GM12892 (cell line): Measurements from ENCODE around the gene SMIM35. TPM values are rescaled to one million over a fixed set of nuclear protein-coding genes. Genes with fewer than 3 reads are reported as not detected.
A peak's percentile ranks its signal among the peaks of the same experiment; 100 is the strongest.

Experiments used
- DNase-seq: peaks from one replicate; pipeline ENCODE4 v3.0.0; 2011; ENCODE audit not compliant: insufficient read length
- FAIRE-seq: peaks from 2 replicates; lab custom pipeline; 2011; peaks lifted over from hg19 to GRCh38; lab: Jason Lieb, UNC
- POLR2A ChIP-seq: IDR thresholded peaks from 2 replicates; pipeline ENCODE4 v1.6.1; 2011; ENCODE audit warnings: low read depth, low read length, control low read depth
- POLR2AphosphoS5 ChIP-seq: IDR thresholded peaks from 2 replicates; pipeline ENCODE4 v1.6.1; 2011; ENCODE audit warnings: low read depth, low read length, control low read depth
- TAF1 ChIP-seq: IDR thresholded peaks from 2 replicates; pipeline ENCODE4 v1.6.1; 2011; ENCODE audit warnings: low read depth, mild to moderate bottlenecking, control low read depth, low read length, borderline replicate concordance
- polyA plus RNA-seq: library from polyadenylated mRNA; unstranded; fragments of >200 nt; gene quantifications from one replicate; pipeline ENCODE4 v1.2.1, GENCODE V29; 2012; ENCODE audit warnings: missing spikeins, inconsistent platforms; ENCODE audit not compliant: missing spikeins

SMIM35 gene
- not detected for polyA plus RNA-seq

GRCh38 chr11:118086913-118087768 lies at the start of gene SMIM35:
TSS of gene SMIM35 (minus strand) at chr11:118086963. CDS start at chr11:118086757, 206 bp downstream.
- no peak for FAIRE-seq
- no peak for DNase-seq
- no peak for TF ChIP-seq TAF1
- no peak for TF ChIP-seq POLR2AphosphoS5
- no peak for TF ChIP-seq POLR2A

- FAIRE-seq (no peak), DNase-seq (no peak)
- no peak for TF ChIP-seq POLR2A
- TF ChIP-seq POLR2AphosphoS5: no peak
- no peak for TF ChIP-seq TAF1
These were observed 49.6 kb upstream of the SMIM35 start for GRCh38 chr11:118136341-118136740.

GRCh38 chr11:118135796-118136165 lies 49.0 kb upstream of the SMIM35 start:
- TF ChIP-seq POLR2AphosphoS5: no peak
- no peak for TF ChIP-seq TAF1
- TF ChIP-seq POLR2A: no peak
- no peak for DNase-seq
- no peak for FAIRE-seq

GRCh38 chr11:118135051-118135795 lies 48.5 kb upstream of the SMIM35 start:
- no peak for FAIRE-seq
- TF ChIP-seq POLR2AphosphoS5 (no peak), POLR2A (no peak), TAF1 (no peak)

GRCh38 chr11:118133816-118134215 lies 47.1 kb upstream of the SMIM35 start:
- DNase-seq: no peak
- no peak for FAIRE-seq
- TF ChIP-seq POLR2AphosphoS5: no peak
- TF ChIP-seq TAF1: no peak
- no peak for TF ChIP-seq POLR2A

More at GRCh38 chr11:118135051-118135795, 48.5 kb upstream of the SMIM35 start:
- DNase-seq: no peak

- TF ChIP-seq TAF1 (no peak), POLR2A (no peak), POLR2AphosphoS5 (no peak)
- DNase-seq (no peak), FAIRE-seq (no peak)
These were observed 45.8 kb upstream of the SMIM35 start for GRCh38 chr11:118132385-118133151.

GRCh38 chr11:118129471-118130172 lies 42.9 kb upstream of the SMIM35 start:
- DNase-seq (no peak), FAIRE-seq (no peak)
- no peak for TF ChIP-seq POLR2A
- TF ChIP-seq POLR2AphosphoS5: no peak
- TF ChIP-seq TAF1: no peak

GRCh38 chr11:118128721-118129470 lies 42.1 kb upstream of the SMIM35 start:
- DNase-seq: no peak
- no peak for FAIRE-seq
- no peak for TF ChIP-seq TAF1
- no peak for TF ChIP-seq POLR2AphosphoS5

- FAIRE-seq (no peak), DNase-seq (no peak)
- no peak for TF ChIP-seq POLR2AphosphoS5
- no peak for TF ChIP-seq POLR2A
- TF ChIP-seq TAF1: no peak
These were observed 41.5 kb upstream of the SMIM35 start for GRCh38 chr11:118128310-118128709.

GRCh38 chr11:118126082-118126838 lies 39.5 kb upstream of the SMIM35 start:
- no peak for DNase-seq
- peak; percentile 88 for TF ChIP-seq POLR2A
- TF ChIP-seq POLR2AphosphoS5: peak; percentile 86
- TF ChIP-seq TAF1: no peak

More at GRCh38 chr11:118126082-118126838, 39.5 kb upstream of the SMIM35 start:
- FAIRE-seq: no peak
